SK-N-MC (cell line): Measurements from ENCODE around the gene AAGAB.

Experiments used
- EZH2 ChIP-seq: fragments of 200-600 bp; sonication (generic); IDR thresholded peaks from one replicate; pipeline ENCODE4 v1.6.1; 2017; ENCODE audit warnings: antibody characterized with exemption
- FOXP2 ChIP-seq: optimal IDR thresholded peaks from 2 replicates; pipeline ENCODE3; 2011; ENCODE audit warnings: mild to moderate bottlenecking, moderate library complexity; ENCODE audit not compliant: insufficient read depth; ENCODE audit errors: extremely low read length, control extremely low read depth
- POLR2AphosphoS5 ChIP-seq: IDR thresholded peaks from 2 replicates; pipeline ENCODE4 v1.6.1; 2012; ENCODE audit warnings: mild to moderate bottlenecking, low read depth, low read length, borderline replicate concordance

DNA sequence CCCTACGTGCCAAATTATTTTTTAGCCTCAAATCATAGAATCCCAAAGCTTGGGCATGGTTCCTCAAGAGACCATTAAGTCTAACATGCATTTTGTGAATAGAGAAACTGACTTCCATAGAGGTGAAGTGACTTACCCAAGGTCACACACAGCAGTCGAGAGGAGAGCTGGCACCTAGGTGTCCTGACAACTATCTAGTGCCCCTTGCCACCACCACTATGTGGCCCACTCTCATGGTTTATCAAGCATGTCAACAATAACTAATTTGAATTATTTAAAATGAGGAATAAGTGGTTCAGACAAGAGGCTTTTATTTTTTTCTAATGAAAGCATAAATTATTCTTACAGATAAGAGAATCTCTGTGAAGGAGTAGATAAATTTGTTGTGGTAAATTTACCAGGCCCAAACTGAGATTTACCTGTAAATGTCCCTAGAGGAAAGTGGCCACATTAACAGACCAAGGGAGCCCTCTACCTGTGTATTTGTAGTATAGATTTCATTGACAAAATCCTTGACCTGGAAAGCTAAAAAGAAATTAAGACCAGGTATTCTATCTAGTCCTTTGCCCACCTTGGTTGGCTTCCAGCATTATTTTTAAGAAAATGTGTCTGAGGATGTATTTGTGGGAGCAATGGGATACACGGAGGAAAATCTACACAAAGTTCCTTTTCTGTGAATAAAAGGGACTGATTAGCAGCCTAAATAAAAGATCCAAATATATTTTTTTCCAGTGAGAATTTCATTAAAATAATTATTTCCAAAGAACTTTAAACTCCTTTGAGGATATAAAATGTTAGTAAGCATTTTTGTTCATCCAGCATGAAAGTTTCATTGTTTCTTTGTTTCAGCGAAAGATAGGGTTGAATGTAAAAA, 49.3 kb upstream of the AAGAB start:
- no peak for TF ChIP-seq EZH2
- no peak for TF ChIP-seq POLR2AphosphoS5
- no peak for TF ChIP-seq FOXP2
